Spleen (tissue), 11 donors: ENCODE data around the gene NF2. TPM values are rescaled to one million over a fixed set of nuclear protein-coding genes. Genes with fewer than 3 reads are reported as not detected.

Experiments
- DNase-seq: peaks from one replicate; pipeline ENCODE4 v3.0.0-alpha.2; 2020
- H3K27ac ChIP-seq, 8 donors: fragments of 200-600 bp; sonication (generic) in 7 of 8; 1 replicate in 4 of 8; 2 replicates in 4 of 8; pipeline versions ENCODE4 v1.5.0 to v1.8.0; 2016 to 2021; ENCODE audit warnings: inconsistent platforms in 4 of 8, mild to moderate bottlenecking in 4 of 8, moderate library complexity in 1 of 8
- H3K27me3 ChIP-seq, 7 donors: fragments of 200-600 bp; sonication (generic) in 6 of 7; replicated peaks in 1 of 7; 1 replicate in 4 of 7; 2 replicates in 3 of 7; pipeline versions ENCODE4 v1.5.0 to v1.8.0; 2016 to 2021; ENCODE audit warnings: inconsistent platforms in 3 of 7, mild to moderate bottlenecking in 1 of 7
- H3K36me3 ChIP-seq, 6 donors: fragments of 200-600 bp; sonication (generic) in 5 of 6; 1 replicate in 4 of 6; 2 replicates in 2 of 6; pipeline versions ENCODE4 v1.5.0 to v1.8.0; 2016 to 2021; ENCODE audit warnings: inconsistent platforms in 2 of 6
- H3K4me1 ChIP-seq, 6 donors: fragments of 200-600 bp; sonication (generic) in 5 of 6; 1 replicate in 3 of 6; 2 replicates in 3 of 6; pipeline versions ENCODE4 v1.5.0 to v1.8.0; 2016 to 2021; ENCODE audit warnings: inconsistent platforms in 3 of 6
- H3K4me3 ChIP-seq, 8 donors: fragments of 200-600 bp; sonication (generic) in 7 of 8; 1 replicate in 4 of 8; 2 replicates in 4 of 8; pipeline versions ENCODE4 v1.5.0 to v1.8.0; 2016 to 2021; ENCODE audit warnings: inconsistent platforms in 4 of 8, mild to moderate bottlenecking in 4 of 8, moderate library complexity in 2 of 8
- H3K9me3 ChIP-seq, 8 donors: fragments of 200-600 bp; sonication (generic) in 7 of 8; 1 replicate in 4 of 8; 2 replicates in 4 of 8; pipeline versions ENCODE4 v1.5.0 to v1.8.0; 2016 to 2021; ENCODE audit warnings: inconsistent platforms in 4 of 8
- CTCF ChIP-seq, 11 experiments: fragments of 200-600 bp in 7 of 11; fragments of 450-650 bp in 4 of 11; sonication (generic) in 4 of 11; IDR thresholded peaks in 8 of 11; conservative IDR thresholded peaks in 3 of 11; 1 replicate in 7 of 11; 2 replicates in 4 of 11; pipeline versions ENCODE4 v1.4.0 to v1.8.0; 2016 to 2021; ENCODE audit warnings: antibody characterized with exemption in 11 of 11, inconsistent platforms in 4 of 11, mild to moderate bottlenecking in 1 of 11
- POLR2A ChIP-seq, 3 donors: fragments of 450-650 bp; IDR thresholded peaks; one replicate each; pipeline ENCODE4 v1.5.1; 2017; ENCODE audit warnings: antibody characterized with exemption in 3 of 3, mild to moderate bottlenecking in 1 of 3
- POLR2AphosphoS5 ChIP-seq, 3 donors: sonication (generic); formaldehyde crosslinking; IDR thresholded peaks; one replicate each; pipeline ENCODE4 v1.5.1; 2017; ENCODE audit warnings: antibody characterized with exemption in 3 of 3
- WGBS, 5 donors: extraction: QIAGEN DNeasy Blood & Tissue Kit in 3 of 5; methylation state at CpG; one replicate each; pipeline versions ENCODE4 v1.1.5 to v1.1.7; 2013 to 2018; 5-methylcytosine and 5-hydroxymethylcytosine counted together
- intact Hi-C: fragments of 100-400 bp; cut with DNase I; formaldehyde crosslinking; loops from one replicate; pipeline ENCODE4 v1.15.0; 2023; ENCODE audit warnings: low total_unique reads
- polyA plus RNA-seq, 3 donors: library from polyadenylated mRNA; stranded (reverse); fragments of 200-250 nt; gene quantifications; one replicate each; pipeline ENCODE4 v1.2.1, GENCODE V29; 2013
- total RNA-seq, 7 donors: library from RNA; depleted of rRNA in 3 of 7; stranded (reverse); fragments of >200 nt in 3 of 7; fragmentation: NEBNext Ultra II Directional in 4 of 7; extraction: Animal tissue kit (Norgen Biotek cat#: 25700) in 4 of 7; gene quantifications; one replicate each; pipeline versions ENCODE4 v1.1.0 to v1.2.1, GENCODE V29; 2016 to 2021
- donor health status: healthy with polysubstance abuse.
- donor health status: DM: no; HTN: no; CAD: no; lungs with moderate emphysema.
- donor health status: DM: no; HTN: no; CAD: no.
- donor health status: Bipolar disorder and iron deficiency.
- donor health status: healthy.
- donor health status: DM: no; HTN: no; CAD: no.
- donor health status: DM: yes; HTN: yes; CAD: no.

Gene NF2
- total and polyA plus RNA-seq, 10 donors = 3.9 to 42.9 (median 31.4) TPM

- WGBS, 5 donors = 88 to 98% (median 96%) methylated on average over 4 of the region's 4 CpGs
- H3K4me3 ChIP-seq = no peak overlapping the region
- intact Hi-C loops = no loop called here
- peaks cover 0 to 6% (median 0%) of the 10 kb centered on the region in 6 donors for H3K4me1 ChIP-seq
- H3K27ac ChIP-seq = no peak overlapping the region
- peaks cover 0 to 100% (median 52%) of the 10 kb centered on the region in 6 donors for H3K36me3 ChIP-seq
- no peak for DNase-seq
- TF ChIP-seq CTCF (IDR thresholded peaks at IDR 0.05 in 8 of 11, conservative IDR thresholded peaks at IDR 0.05 in 3 of 11) (no peak), POLR2AphosphoS5 (IDR thresholded peaks at IDR 0.05) (no peak), POLR2A (IDR thresholded peaks at IDR 0.05) (no peak)
- H3K9me3 ChIP-seq = no peaks in the 10 kb centered on the region
- H3K27me3 ChIP-seq = no peaks in the 10 kb centered on the region
Measured at GRCh38 chr22:29684244-29684643, 80.8 kb downstream of the NF2 start.

- intact Hi-C loops = no loop called here
- 87 to 95% (median 91%) methylated on average over 5 of the region's 5 CpGs for WGBS, 5 donors
Measured at GRCh38 chr22:29689206-29689879, 85.9 kb downstream of the NF2 start.

GRCh38 chr22:29689880-29690213 is 86.4 kb downstream of the NF2 start:
- Histone ChIP-seq H3K27ac (no peak overlapping the region), H3K27me3 (no peaks in the 10 kb centered on the region), H3K9me3 (no peaks in the 10 kb centered on the region), H3K4me1 (peaks cover 0 to 14% (median 9%) of the 10 kb centered on the region in 6 donors), H3K36me3 (peaks cover 0 to 100% (median 32%) of the 10 kb centered on the region in 6 donors), H3K4me3 (no peak overlapping the region)
- intact Hi-C loops = no loop called here
- TF ChIP-seq CTCF (IDR thresholded peaks at IDR 0.05 in 8 of 11, conservative IDR thresholded peaks at IDR 0.05 in 3 of 11) = peak; percentile 30 to 79 (median 62)
- TF ChIP-seq POLR2A (IDR thresholded peaks at IDR 0.05) = no peak
- TF ChIP-seq POLR2AphosphoS5 (IDR thresholded peaks at IDR 0.05) = peak in 2 of 3 donors; percentile 24 to 26
- DNase-seq = peak; percentile 86
- 39 to 52% (median 46%) methylated on average over 6 to 8 of the region's 8 CpGs for WGBS, 5 donors

More at GRCh38 chr22:29689206-29689879, 85.9 kb downstream of the NF2 start:
- no peaks in the 10 kb centered on the region for H3K9me3 ChIP-seq
- TF ChIP-seq CTCF (IDR thresholded peaks at IDR 0.05 in 8 of 11, conservative IDR thresholded peaks at IDR 0.05 in 3 of 11) = no peak
- TF ChIP-seq POLR2AphosphoS5 (IDR thresholded peaks at IDR 0.05) = no peak
- TF ChIP-seq POLR2A (IDR thresholded peaks at IDR 0.05) = no peak
- no peaks in the 10 kb centered on the region for H3K27me3 ChIP-seq
- H3K4me1 ChIP-seq = peaks cover 0 to 14% (median 9%) of the 10 kb centered on the region in 6 donors
- H3K27ac ChIP-seq = no peak overlapping the region
- H3K4me3 ChIP-seq = no peak overlapping the region
- H3K36me3 ChIP-seq = peaks cover 0 to 100% (median 33%) of the 10 kb centered on the region in 6 donors
- no peak for DNase-seq

GRCh38 chr22:29690476-29690875 is 87.0 kb downstream of the NF2 start:
- Histone ChIP-seq H3K4me3 (no peak overlapping the region), H3K36me3 (peaks cover 0 to 100% (median 36%) of the 10 kb centered on the region in 6 donors), H3K27me3 (no peaks in the 10 kb centered on the region), H3K27ac (no peak overlapping the region), H3K9me3 (no peaks in the 10 kb centered on the region), H3K4me1 (peaks cover 0 to 14% (median 9%) of the 10 kb centered on the region in 6 donors)
- TF ChIP-seq CTCF (IDR thresholded peaks at IDR 0.05 in 8 of 11, conservative IDR thresholded peaks at IDR 0.05 in 3 of 11) = no peak
- TF ChIP-seq POLR2A (IDR thresholded peaks at IDR 0.05) = no peak
- no peak for DNase-seq
- intact Hi-C loops = no loop called here
- 63 to 82% (median 81%) methylated on average over 7 to 9 of the region's 9 CpGs for WGBS, 5 donors
